ENCODE results near the gene ADCY7.

The ADCY7 gene

DNA sequence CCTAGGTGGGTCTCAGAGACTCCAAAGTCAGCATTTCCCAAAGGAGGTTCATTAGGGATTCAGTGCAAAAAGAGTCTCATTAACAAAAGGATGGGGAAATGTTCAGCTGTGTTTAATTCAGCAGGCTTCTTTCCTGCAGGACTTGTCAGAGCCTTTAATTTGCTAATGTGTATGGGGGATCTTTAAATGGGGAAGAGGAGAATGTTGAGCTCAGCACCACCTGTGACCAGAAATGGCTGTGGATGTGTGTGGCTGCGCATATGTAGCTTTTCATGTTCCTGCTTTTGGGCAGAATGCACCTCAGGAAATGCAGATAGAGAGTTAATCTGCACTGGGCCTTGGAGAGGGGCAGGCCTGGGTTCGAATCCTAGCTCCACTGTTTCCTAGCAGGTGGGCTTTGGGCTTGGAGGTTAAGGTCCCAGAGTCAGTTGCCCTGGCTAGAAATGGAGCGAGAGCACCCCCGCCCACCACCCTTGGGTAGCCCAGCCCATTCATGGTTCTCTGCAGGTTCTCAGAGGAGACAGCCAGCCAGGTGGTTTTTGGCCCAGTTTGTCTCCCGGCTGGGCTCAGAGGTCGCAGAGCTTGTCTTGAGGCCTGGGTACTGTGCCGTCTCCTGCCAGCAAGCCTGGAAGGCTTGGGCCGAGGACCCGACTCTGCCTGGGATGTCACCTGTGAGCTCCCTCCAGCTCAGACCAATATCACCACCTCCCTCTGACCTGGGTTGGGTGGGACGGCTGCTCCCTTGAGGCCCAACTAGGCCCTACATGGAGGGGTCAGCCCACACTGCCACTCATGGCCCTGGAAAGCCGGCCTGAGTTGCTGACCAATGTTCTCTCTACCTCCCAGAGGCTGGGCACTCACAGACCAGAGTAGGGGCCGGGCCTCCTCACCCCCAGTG, 9.3 kb downstream of the ADCY7 start:
- DNase-seq (ENCODE audit: low read depth): no peak
- H3K4me3 ChIP-seq (ENCODE audit: control insufficient read depth, low read depth, low read length): no peak overlapping the region
- TF ChIP-seq, protein P1, sequence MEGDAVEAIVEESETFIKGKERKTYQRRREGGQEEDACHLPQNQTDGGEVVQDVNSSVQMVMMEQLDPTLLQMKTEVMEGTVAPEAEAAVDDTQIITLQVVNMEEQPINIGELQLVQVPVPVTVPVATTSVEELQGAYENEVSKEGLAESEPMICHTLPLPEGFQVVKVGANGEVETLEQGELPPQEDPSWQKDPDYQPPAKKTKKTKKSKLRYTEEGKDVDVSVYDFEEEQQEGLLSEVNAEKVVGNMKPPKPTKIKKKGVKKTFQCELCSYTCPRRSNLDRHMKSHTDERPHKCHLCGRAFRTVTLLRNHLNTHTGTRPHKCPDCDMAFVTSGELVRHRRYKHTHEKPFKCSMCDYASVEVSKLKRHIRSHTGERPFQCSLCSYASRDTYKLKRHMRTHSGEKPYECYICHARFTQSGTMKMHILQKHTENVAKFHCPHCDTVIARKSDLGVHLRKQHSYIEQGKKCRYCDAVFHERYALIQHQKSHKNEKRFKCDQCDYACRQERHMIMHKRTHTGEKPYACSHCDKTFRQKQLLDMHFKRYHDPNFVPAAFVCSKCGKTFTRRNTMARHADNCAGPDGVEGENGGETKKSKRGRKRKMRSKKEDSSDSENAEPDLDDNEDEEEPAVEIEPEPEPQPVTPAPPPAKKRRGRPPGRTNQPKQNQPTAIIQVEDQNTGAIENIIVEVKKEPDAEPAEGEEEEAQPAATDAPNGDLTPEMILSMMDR (IDR thresholded peaks at IDR 0.05; ENCODE audit: control insufficient read depth, insufficient read depth, low read depth, low read length, missing control alignments): no peak

DNA sequence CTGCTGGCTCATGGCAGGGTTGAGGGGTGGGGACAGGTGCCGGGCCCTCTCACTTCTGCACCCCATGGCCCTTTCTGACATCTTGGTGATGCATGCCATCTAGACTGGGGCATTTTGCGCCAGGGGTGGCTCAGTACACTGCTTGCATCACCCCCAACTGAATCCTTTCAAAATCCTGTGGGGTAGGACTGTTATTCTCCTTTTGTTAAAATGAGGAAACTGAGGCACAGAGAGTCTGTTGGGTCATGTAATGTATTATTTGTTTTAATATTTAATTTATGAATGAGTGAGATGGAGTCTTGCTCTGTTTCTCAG, 9.9 kb downstream of the ADCY7 start:
- no peak for DNase-seq (ENCODE audit: low read depth)
- H3K4me3 ChIP-seq (ENCODE audit: control insufficient read depth, low read depth, low read length): no peak overlapping the region
- TF ChIP-seq, protein P1 (IDR thresholded peaks at IDR 0.05; ENCODE audit: control insufficient read depth, insufficient read depth, low read depth, low read length, missing control alignments): no peak

DNA sequence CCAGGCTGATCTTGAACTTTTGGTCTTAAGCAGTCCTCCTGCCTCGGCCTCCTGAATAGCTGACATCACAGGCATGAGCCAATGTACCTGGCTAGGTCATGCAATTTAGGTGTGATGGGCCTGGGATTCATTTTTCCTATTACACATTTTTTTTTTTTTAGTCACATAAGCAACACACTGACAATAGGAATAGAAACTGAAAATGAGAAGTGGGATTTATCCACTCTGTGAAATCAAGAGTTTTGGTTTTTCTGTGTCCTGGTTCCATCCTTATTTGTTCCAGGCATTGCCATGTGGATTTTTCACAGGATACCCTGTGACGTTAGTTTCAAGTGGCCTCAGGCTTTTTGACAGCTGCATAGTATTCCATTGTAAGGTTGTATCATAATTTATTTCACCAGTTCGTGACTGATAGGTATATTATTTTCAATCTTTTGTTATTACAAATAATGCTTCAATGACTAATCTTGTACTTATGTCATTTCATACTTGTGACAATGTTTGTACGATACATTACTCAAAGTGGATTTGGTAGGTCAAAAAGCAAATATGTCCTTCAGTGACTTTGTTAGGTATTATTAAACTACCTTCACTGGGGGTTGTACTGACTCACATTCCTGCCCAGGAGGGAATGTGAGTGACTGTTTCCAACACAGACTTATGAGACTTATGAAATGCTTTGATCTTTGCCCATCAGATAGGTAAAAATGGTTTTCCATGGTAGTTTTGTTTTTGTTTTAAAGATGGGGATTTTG, 10.6 kb downstream of the ADCY7 start:
- TF ChIP-seq, protein P1 (IDR thresholded peaks at IDR 0.05; ENCODE audit: control insufficient read depth, insufficient read depth, low read depth, low read length, missing control alignments): no peak
- H3K4me3 ChIP-seq (ENCODE audit: control insufficient read depth, low read depth, low read length): no peak overlapping the region
- DNase-seq (ENCODE audit: low read depth): no peak

- no peak for DNase-seq (ENCODE audit: low read depth)
- TF ChIP-seq, protein P1 (IDR thresholded peaks at IDR 0.05; ENCODE audit: control insufficient read depth, insufficient read depth, low read depth, low read length, missing control alignments): no peak
- no peak overlapping the region for H3K4me3 ChIP-seq (ENCODE audit: control insufficient read depth, low read depth, low read length)
Observed at GRCh38 chr16:50278251-50278650, 11.9 kb downstream of the ADCY7 start.

DNA sequence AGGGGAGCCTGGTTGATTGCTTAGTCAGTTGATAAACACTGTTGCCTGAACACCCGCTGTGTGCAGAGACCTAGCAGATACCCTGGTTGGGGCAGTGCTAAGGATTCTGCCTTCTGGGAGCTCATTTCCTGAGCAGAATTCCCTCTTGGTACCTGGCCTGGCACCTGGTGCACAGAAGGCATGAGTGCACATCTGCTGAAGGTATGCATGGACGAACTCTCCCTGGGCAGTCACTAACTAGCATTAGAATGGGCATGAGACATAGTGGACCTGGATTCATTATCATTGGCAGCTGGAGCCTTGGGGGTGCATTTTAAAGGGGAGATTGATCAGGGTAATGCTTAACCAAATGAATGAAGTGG, 13.1 kb downstream of the ADCY7 start:
- TF ChIP-seq, protein P1 (IDR thresholded peaks at IDR 0.05; ENCODE audit: control insufficient read depth, insufficient read depth, low read depth, low read length, missing control alignments): no peak
- H3K4me3 ChIP-seq (ENCODE audit: control insufficient read depth, low read depth, low read length): no peak overlapping the region
- no peak for DNase-seq (ENCODE audit: low read depth)

- TF ChIP-seq, protein P1 (IDR thresholded peaks at IDR 0.05; ENCODE audit: control insufficient read depth, insufficient read depth, low read depth, low read length, missing control alignments): no peak
- DNase-seq (ENCODE audit: low read depth): no peak
- H3K4me3 ChIP-seq (ENCODE audit: control insufficient read depth, low read depth, low read length): no peak overlapping the region
Observed at GRCh38 chr16:50280932-50281331, 14.6 kb downstream of the ADCY7 start.

Data from AG09309 (cell line).